Stimulated activated CD8-positive, alpha-beta memory T cell treated with anti-CD3 and anti-CD28 coated beads, Interleukin-7, amount 100 ng/mL, for 4 hours (primary cell): Measurements from ENCODE around the gene TLE1.

ENCODE experiments used
- DNase-seq, 2 donors: peaks; one replicate each; pipeline ENCODE4 v3.0.0-alpha.2; 2020; ENCODE audit warnings: low read depth in 2 of 2

The TLE1 gene

GRCh38 chr9:81578606-81579005 is 110.7 kb downstream of the TLE1 start:
- DNase-seq = no peak

- DNase-seq = no peak
Observed at GRCh38 chr9:81575956-81576355, 113.4 kb downstream of the TLE1 start.

GRCh38 chr9:81574405-81574804 is 114.9 kb downstream of the TLE1 start:
- DNase-seq = no peak

GRCh38 chr9:81573415-81574321 is 115.7 kb downstream of the TLE1 start:
- DNase-seq = no peak

GRCh38 chr9:81570083-81570482 is 119.3 kb downstream of the TLE1 start:
- no peak for DNase-seq

- no peak for DNase-seq
Observed at GRCh38 chr9:81566074-81566698, 123.2 kb downstream of the TLE1 start.

- no peak for DNase-seq
Observed at GRCh38 chr9:81565609-81566008, 123.7 kb downstream of the TLE1 start.

- no peak for DNase-seq
Observed at GRCh38 chr9:81565144-81565543, 124.2 kb downstream of the TLE1 start.

- DNase-seq = no peak
Observed at GRCh38 chr9:81564632-81565031, 124.7 kb downstream of the TLE1 start.

- DNase-seq = no peak
Observed at GRCh38 chr9:81563739-81564138, 125.6 kb downstream of the TLE1 start.

- DNase-seq = no peak
Observed at GRCh38 chr9:81563020-81563407, 126.3 kb downstream of the TLE1 start.

GRCh38 chr9:81562231-81563019 is 126.9 kb downstream of the TLE1 start:
- DNase-seq = no peak

GRCh38 chr9:81560851-81561732 is 128.3 kb downstream of the TLE1 start:
- no peak for DNase-seq

GRCh38 chr9:81559709-81560108 is 129.6 kb downstream of the TLE1 start:
- DNase-seq = no peak

GRCh38 chr9:81559197-81559596 is 130.2 kb downstream of the TLE1 start:
- DNase-seq = no peak

GRCh38 chr9:81558091-81558830 is 131.1 kb downstream of the TLE1 start:
- no peak for DNase-seq

GRCh38 chr9:81557452-81558090 is 131.8 kb downstream of the TLE1 start:
- DNase-seq = no peak

- no peak for DNase-seq
Observed at GRCh38 chr9:81556923-81557322, 132.4 kb downstream of the TLE1 start.

GRCh38 chr9:81552581-81552991 is 136.8 kb downstream of the TLE1 start:
- DNase-seq = no peak

- DNase-seq = no peak
Observed at GRCh38 chr9:81550207-81550583, 139.2 kb downstream of the TLE1 start.
